ENCODE measurements around the gene TUBB4B.

The TUBB4B gene

GRCh38 chr9:137273095-137273490, 32.0 kb downstream of the TUBB4B start:
- DNase-seq, result no peak

- peak; percentile 38 to 65 for DNase-seq
Measured at GRCh38 chr9:137273611-137274320, 32.7 kb downstream of the TUBB4B start.

GRCh38 chr9:137275203-137275587, 34.1 kb downstream of the TUBB4B start:
- DNase-seq, result no peak

GRCh38 chr9:137275588-137276472, 34.7 kb downstream of the TUBB4B start:
- no peak for DNase-seq

GRCh38 chr9:137276473-137277328, 35.6 kb downstream of the TUBB4B start:
- DNase-seq, result no peak

GRCh38 chr9:137277329-137278041, 36.4 kb downstream of the TUBB4B start, which contains the start of gene TOR4A:
TSS of gene TOR4A (plus strand) at chr9:137277726. CDS start at chr9:137278690, 964 bp downstream.
- no peak for DNase-seq

- DNase-seq, result no peak
Measured at GRCh38 chr9:137278061-137278701, 37.1 kb downstream of the TUBB4B start.

GRCh38 chr9:137278721-137279711, 37.9 kb downstream of the TUBB4B start:
- no peak for DNase-seq

- DNase-seq, result no peak
Measured at GRCh38 chr9:137279741-137280473, 38.8 kb downstream of the TUBB4B start.

GRCh38 chr9:137280474-137281344, 39.6 kb downstream of the TUBB4B start:
- DNase-seq, result no peak

GRCh38 chr9:137281345-137282116, 40.4 kb downstream of the TUBB4B start:
- DNase-seq, result no peak

- DNase-seq, result peak; percentile 45 to 58
Measured at GRCh38 chr9:137286975-137287383, 45.9 kb downstream of the TUBB4B start.

GRCh38 chr9:137293094-137293481, 52.0 kb downstream of the TUBB4B start:
- DNase-seq, result no peak

All from NCI-H2081 (cell line).